ENCODE measurements around the gene SNTA1.
"Not testable (repeated sequence)": the region's sequence is repeated elsewhere in the genome, so short reads cannot be mapped to it uniquely, and the experiment has no call there.

The SNTA1 gene

DNA sequence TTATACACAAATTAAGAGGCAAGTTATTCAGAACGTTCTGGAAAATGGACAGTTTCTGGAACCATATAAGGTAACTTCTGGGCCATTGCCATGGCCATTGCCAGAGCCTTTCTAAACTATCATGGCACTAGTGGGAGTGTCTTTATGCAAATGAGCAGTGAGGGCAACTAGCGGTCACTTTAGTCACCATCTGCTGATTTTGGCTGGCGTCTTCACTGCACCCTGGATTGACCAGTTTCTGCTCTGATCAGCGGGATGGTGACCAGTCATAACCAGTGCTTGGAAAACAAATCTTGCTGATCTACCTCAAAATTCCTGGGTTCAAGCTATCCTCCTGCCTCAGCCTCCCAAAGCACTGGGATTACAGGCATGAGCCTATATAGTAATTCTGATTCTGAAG is 7.3 kb upstream of the SNTA1 start:
- Mint-ChIP-seq H3K4me3 (no peak overlapping the region), H3K4me1 (ENCODE audit: low read depth) (peaks cover 2% of the 10 kb centered on the region), H3K36me3 (ENCODE audit: low read depth) (no peaks in the 10 kb centered on the region), H3K27ac (no peak overlapping the region), H3K27me3 (ENCODE audit: low read depth) (peaks cover 3% of the 10 kb centered on the region), H3K9me3 (no peaks in the 10 kb centered on the region)
- DNase-seq (ENCODE audit: low spot score): no peak

DNA sequence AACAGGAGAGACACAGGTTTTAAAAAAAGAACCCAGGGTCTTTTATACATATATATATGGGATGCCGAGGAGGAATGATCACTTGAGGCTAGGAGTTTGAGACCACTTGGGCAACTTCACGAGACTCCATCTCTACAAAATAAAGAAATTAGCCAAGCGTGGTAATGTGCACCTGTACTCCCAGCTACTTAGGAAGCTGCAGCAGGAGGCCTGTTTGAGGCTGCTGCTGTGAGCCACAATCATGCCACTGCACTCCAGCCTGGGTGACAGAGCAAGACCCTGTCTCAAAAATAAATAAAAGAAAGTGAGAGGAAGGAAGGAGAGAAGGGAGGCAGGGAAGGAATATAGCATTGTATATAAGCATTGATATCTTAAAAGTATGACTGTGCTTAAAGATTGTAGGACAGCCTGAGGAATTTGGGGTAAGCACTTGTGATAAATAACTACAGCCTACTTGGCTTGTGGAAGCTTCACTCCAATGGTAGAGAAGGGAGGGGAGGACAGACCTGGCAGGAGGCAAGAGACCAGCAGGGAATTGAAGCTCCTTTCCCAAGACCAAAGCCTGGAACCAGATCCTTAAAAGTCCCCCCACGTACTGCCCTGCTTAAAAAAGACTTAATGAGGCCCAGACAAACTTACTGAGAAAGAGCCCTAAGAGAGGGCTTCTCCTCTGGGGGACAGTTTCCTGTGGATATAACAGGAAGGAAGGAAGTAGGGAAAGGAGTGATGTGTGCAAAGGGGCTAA is 2.5 kb upstream of the SNTA1 start:
- H3K27me3 Mint-ChIP-seq (ENCODE audit: low read depth): peaks cover 13% of the 10 kb centered on the region
- no peaks in the 10 kb centered on the region for H3K9me3 Mint-ChIP-seq
- peaks cover 10% of the 10 kb centered on the region for H3K4me1 Mint-ChIP-seq (ENCODE audit: low read depth)
- H3K36me3 Mint-ChIP-seq (ENCODE audit: low read depth): no peaks in the 10 kb centered on the region
- H3K4me3 Mint-ChIP-seq: no peak overlapping the region
- no peak for DNase-seq (ENCODE audit: low spot score)
- no peak overlapping the region for H3K27ac Mint-ChIP-seq

DNA sequence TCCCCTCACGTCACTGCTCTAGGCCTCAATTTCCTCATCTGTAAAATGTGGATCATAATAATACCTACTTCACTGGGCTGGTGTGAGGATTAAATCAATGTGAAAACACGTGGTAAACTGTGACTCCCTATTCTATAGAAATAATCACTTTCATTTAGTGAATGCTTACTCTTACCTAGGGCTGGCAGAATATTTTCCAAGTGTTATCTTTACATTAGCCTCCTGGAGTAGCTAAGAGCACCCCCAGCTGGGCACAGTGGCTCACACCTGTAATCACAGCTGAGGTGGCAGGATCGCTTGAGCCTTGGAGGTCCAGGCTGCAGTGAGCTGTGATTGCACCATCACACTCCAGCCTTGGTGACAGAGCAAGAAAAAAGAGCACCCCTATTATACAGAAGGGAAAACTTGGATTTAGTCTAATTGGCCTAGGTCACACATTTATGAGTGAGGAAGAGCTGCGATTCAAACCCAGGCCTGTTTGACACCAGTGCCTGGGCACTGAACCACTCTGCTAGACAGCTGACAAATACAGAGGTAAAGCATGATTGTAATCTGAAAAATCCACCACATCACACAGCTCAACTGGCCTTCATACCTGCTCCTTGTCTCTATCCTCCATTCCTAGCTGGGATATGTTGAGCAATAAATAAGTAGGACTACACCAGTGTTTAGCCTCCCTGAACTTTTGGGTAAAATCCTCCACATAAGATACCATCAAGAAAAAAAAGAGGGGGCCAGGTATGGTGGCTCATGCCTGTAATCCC is 1.4 kb upstream of the SNTA1 start:
- H3K4me3 Mint-ChIP-seq: peak overlapping the region; percentile 93
- H3K27ac Mint-ChIP-seq: peak overlapping the region; percentile 88
- no peaks in the 10 kb centered on the region for H3K36me3 Mint-ChIP-seq (ENCODE audit: low read depth)
- no peak for DNase-seq (ENCODE audit: low spot score)
- H3K27me3 Mint-ChIP-seq (ENCODE audit: low read depth): peaks cover 13% of the 10 kb centered on the region
- no peaks in the 10 kb centered on the region for H3K9me3 Mint-ChIP-seq
- H3K4me1 Mint-ChIP-seq (ENCODE audit: low read depth): peaks cover 10% of the 10 kb centered on the region

DNA sequence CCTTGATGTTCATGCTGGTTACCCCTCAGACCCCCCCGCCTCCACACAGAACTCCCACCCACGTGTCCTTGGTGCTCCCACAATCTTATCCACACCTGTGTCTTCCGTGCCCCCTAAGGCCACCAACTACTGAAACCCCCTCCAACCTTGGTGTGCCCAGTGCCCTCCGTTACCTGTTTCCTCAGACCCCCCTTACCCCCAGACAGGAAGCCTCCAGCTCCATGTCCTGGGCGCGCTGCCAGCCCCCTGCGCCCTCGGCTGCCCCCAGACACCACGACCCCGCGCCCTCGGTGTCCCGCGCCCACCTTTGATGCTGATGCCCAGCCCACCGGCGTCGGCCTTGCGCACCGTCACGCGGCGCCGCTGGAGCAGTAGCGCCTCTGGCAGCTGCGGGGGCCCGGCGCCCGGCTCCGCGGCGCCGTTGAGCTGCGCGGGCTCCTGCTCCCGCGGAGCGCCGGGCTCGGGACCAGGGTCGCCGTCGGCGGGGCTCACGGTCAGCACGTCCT is 504 bp downstream of the SNTA1 start:
- peaks cover 10% of the 10 kb centered on the region for H3K4me1 Mint-ChIP-seq (ENCODE audit: low read depth)
- no peaks in the 10 kb centered on the region for H3K36me3 Mint-ChIP-seq (ENCODE audit: low read depth)
- peaks cover 13% of the 10 kb centered on the region for H3K27me3 Mint-ChIP-seq (ENCODE audit: low read depth)
- no peaks in the 10 kb centered on the region for H3K9me3 Mint-ChIP-seq
- peak; percentile 19 for DNase-seq (ENCODE audit: low spot score)
- peak overlapping the region; percentile 77 for H3K4me3 Mint-ChIP-seq
- peak overlapping the region; percentile 31 for H3K27ac Mint-ChIP-seq

DNA sequence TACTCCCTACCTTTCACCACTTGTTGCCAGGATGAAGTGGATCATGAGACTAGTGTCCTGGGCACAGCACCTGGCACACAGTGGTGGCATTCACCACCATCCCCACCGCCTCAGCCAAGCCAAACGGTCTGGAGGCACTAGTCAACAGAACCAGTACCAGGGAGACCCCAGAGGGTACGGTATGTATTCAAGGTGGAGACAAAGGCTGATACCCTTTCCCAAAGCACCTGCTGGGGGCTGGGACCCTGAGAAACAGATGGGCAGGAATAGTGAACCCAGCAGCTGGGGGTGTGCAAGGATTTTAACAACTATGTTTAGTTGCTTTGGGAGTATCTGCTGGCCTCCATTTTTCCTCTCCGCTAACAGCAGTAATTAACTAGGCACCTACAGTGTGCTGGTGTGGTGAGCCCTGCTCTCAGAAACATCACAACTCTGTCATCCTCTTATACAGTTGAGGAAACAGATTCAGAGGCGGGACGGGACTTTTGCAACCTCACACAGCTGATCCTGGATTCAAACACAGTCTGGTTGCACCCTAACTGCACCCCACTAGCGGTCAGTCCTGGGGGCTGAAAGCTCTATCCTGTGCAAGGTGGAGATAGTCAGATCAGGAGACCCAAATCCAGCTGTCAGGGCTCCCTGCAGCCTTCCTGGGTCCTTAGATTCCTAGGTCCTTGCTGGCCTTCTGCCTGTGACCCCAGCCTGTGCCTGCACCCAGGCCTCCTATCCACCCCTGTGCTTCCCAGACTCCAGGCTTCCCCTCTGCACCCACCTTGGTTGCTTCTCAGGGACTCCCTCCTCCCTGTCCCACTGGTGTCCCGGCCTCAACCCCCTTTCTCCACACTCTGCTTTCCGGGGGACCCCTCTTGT is 1.2 kb downstream of the SNTA1 start:
- DNase-seq (ENCODE audit: low spot score): no peak
- H3K27ac Mint-ChIP-seq: peak overlapping the region; percentile 31
- peaks cover 13% of the 10 kb centered on the region for H3K27me3 Mint-ChIP-seq (ENCODE audit: low read depth)
- H3K36me3 Mint-ChIP-seq (ENCODE audit: low read depth): no peaks in the 10 kb centered on the region
- no peaks in the 10 kb centered on the region for H3K9me3 Mint-ChIP-seq
- H3K4me1 Mint-ChIP-seq (ENCODE audit: low read depth): peaks cover 10% of the 10 kb centered on the region
- peak overlapping the region; percentile 77 for H3K4me3 Mint-ChIP-seq

DNA sequence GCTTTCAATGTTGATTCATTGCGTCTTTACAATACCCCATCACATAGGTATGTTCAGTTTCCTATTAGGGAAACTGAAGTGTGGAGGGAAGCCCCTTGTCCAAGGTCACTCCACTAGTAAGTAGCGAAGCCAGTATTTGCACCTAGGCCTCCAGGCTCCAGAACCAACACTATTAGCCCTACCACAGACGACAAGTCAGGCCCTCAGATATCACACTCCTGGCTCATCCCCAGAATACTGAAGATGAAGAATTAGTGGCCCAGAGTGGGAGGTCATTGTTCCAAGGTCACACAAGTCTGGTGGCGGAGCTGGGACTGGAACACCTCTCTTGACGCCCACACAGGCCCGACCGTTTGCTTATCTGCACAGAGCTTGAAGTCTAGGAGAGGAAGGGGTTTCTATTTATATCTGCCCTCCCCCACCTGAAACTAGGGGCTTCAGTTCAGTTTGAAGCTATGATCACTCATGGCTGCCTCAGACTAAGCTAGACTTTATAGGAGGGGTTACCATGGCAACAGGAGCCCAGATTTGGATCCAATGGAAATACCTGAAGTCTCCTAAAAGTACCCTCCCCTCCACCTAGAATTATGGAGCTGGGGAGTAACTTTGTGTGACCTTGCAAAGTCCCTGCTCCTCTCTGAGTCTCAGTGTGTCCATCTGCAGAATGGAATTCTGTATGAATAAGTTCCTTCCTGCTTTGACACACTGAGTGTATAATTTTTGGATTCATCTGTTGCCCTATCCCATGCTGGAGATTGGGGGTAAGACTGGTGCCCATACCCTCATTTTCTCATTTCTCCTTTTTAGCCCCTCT is 2.2 kb downstream of the SNTA1 start:
- H3K27ac Mint-ChIP-seq: no peak overlapping the region
- no peaks in the 10 kb centered on the region for H3K36me3 Mint-ChIP-seq (ENCODE audit: low read depth)
- H3K4me3 Mint-ChIP-seq: no peak overlapping the region
- no peak for DNase-seq (ENCODE audit: low spot score)
- H3K9me3 Mint-ChIP-seq: no peaks in the 10 kb centered on the region
- peaks cover 9% of the 10 kb centered on the region for H3K4me1 Mint-ChIP-seq (ENCODE audit: low read depth)
- peaks cover 13% of the 10 kb centered on the region for H3K27me3 Mint-ChIP-seq (ENCODE audit: low read depth)

DNA sequence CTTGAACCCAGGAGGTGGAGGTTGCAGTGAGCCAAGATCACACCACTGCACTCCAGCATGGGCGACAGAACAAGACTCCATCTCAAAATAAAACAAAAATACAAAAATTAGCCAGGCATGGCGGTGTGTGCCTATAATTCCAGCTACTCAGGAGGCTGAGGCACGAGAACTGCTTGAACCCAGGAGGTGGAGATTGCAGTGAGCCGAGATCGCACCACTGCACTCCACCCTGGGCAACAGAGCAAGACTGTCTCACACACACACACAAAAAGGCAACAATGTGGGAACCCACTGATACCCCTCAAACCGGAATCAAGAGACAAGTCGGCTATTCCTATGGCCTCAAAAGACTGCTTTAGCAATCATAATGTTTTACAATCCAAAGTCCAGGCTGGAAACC is 3.0 kb downstream of the SNTA1 start:
- not testable (repeated sequence) for H3K4me3 Mint-ChIP-seq; H3K27ac Mint-ChIP-seq; H3K4me1 Mint-ChIP-seq (ENCODE audit: low read depth); H3K36me3 Mint-ChIP-seq (ENCODE audit: low read depth); H3K9me3 Mint-ChIP-seq; DNase-seq (ENCODE audit: low spot score)
- H3K27me3 Mint-ChIP-seq (ENCODE audit: low read depth): peaks cover 13% of the 10 kb centered on the region

DNA sequence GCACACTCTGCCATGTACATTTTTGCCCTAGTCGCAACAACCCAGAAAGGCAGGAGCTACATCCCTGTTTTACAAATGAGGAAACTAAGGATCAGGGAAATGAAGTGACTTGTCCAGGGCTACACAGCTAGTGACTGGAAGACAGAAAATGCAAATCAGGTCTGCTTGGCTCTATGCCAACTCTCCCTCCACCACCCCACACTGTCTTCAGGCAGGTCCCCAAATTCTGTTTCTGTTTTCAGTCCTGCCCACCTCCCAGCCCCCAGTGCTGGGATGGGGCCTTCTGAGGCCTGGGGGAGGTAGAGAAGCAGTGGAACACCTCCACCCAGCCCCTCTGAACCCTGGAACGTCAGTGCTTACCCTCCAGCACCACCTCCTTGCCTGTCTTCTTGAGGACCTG is 5.1 kb downstream of the SNTA1 start:
- H3K9me3 Mint-ChIP-seq: no peaks in the 10 kb centered on the region
- no peak overlapping the region for H3K4me3 Mint-ChIP-seq
- H3K36me3 Mint-ChIP-seq (ENCODE audit: low read depth): no peaks in the 10 kb centered on the region
- H3K27ac Mint-ChIP-seq: no peak overlapping the region
- no peak for DNase-seq (ENCODE audit: low spot score)
- H3K27me3 Mint-ChIP-seq (ENCODE audit: low read depth): peaks cover 13% of the 10 kb centered on the region
- no peaks in the 10 kb centered on the region for H3K4me1 Mint-ChIP-seq (ENCODE audit: low read depth)

DNA sequence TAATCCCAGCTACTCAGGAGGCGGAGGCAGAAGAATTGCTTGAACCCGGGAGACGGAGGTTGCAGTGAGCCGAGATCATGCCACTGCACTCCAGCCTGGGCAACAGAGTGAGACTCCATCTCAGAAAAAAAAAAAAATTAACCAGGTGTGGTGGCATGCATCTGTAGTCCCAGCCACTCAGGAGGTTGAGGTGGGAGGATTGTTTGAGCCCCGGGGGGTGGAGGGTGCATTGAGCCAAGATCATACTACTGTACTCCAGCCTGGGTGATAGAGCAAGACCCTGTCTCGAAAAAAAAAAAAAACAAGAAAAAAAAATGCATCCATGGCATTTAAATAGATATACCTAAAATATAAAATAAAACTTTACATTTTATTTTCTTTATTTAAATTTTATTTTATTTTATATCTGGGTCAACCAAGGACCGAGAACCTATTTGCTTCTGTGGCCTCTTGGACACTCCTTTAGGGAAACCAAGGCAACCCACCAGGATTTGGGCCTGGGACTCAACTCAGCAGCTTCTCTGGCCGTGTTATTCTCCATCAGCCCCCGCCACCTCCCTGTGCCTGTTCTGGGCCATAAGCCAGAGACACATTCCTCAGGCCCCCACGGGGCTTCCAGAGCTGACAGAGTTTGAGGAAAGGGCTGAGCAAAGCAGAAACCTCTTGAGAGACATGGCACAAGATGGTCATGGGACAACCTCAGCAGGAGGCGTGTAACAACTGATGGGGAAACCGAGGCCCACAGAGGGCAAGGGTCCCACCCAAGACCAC is 6.2 kb downstream of the SNTA1 start:
- Mint-ChIP-seq H3K9me3 (no peaks in the 10 kb centered on the region), H3K36me3 (ENCODE audit: low read depth) (no peaks in the 10 kb centered on the region), H3K4me1 (ENCODE audit: low read depth) (no peaks in the 10 kb centered on the region), H3K27me3 (ENCODE audit: low read depth) (peaks cover 6% of the 10 kb centered on the region), H3K27ac (no peak overlapping the region), H3K4me3 (no peak overlapping the region)
- DNase-seq (ENCODE audit: low spot score): no peak

DNA sequence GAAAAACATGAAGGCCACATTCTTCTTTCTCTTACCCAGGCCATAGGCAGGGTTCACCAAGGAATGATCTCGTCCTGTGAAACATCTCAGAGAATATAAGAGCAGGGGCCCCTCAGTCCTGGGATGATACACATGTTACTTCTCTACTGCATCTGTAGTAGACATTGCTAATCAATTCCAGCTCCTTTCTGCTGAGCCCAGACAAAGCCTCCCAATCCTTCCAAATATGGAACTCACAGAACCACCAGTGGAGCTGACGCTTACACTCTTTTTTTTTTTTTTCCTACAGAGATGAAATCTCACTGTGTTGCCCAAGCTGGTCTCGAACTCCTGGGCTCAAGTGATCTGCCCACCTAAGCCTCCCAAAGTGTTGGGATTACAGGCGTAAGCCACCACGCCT is 9.1 kb downstream of the SNTA1 start:
- no peaks in the 10 kb centered on the region for H3K36me3 Mint-ChIP-seq (ENCODE audit: low read depth)
- no peaks in the 10 kb centered on the region for H3K27me3 Mint-ChIP-seq (ENCODE audit: low read depth)
- no peaks in the 10 kb centered on the region for H3K4me1 Mint-ChIP-seq (ENCODE audit: low read depth)
- no peaks in the 10 kb centered on the region for H3K9me3 Mint-ChIP-seq
- H3K27ac Mint-ChIP-seq: no peak overlapping the region
- DNase-seq (ENCODE audit: low spot score): no peak
- H3K4me3 Mint-ChIP-seq: no peak overlapping the region

DNA sequence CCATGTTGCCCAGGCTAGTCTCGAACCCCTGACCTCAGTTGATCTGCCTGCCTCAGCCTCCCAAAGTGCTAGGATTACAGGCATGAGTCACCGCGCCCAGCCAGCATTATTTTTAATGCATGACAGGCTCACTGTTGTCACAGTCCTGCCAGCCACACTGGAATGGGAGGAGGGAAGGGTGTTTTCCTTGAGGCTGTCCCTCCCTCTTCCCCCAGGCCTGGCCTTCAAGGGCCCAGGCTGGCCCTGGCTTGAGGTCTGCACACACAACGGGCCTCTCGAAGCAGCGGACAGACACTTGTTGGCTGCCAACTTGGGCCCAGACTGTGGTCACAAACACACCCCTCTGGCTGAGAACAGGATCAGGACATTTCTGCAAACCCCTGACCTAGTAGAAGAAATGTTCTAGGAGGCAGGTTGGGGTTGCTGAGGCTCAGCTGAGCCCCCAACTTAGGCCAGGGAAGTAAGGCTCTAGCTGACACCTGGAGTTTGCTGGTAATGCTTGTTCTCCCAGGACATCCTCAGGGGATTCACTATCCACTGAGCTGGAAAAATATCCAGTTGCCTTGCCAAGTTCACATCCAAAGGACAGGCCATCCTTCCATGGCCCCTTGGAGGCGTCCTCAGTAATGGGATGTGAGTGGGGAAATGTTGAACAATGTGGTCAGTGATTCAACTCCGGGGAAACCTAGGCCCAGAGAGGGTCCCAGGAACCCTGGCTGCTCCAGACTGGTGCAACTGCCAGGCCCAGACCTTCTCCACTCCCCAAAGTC is 9.9 kb downstream of the SNTA1 start:
- Mint-ChIP-seq H3K4me3 (no peak overlapping the region), H3K27ac (no peak overlapping the region), H3K9me3 (no peaks in the 10 kb centered on the region), H3K4me1 (ENCODE audit: low read depth) (no peaks in the 10 kb centered on the region), H3K36me3 (ENCODE audit: low read depth) (no peaks in the 10 kb centered on the region), H3K27me3 (ENCODE audit: low read depth) (no peaks in the 10 kb centered on the region)
- no peak for DNase-seq (ENCODE audit: low spot score)

DNA sequence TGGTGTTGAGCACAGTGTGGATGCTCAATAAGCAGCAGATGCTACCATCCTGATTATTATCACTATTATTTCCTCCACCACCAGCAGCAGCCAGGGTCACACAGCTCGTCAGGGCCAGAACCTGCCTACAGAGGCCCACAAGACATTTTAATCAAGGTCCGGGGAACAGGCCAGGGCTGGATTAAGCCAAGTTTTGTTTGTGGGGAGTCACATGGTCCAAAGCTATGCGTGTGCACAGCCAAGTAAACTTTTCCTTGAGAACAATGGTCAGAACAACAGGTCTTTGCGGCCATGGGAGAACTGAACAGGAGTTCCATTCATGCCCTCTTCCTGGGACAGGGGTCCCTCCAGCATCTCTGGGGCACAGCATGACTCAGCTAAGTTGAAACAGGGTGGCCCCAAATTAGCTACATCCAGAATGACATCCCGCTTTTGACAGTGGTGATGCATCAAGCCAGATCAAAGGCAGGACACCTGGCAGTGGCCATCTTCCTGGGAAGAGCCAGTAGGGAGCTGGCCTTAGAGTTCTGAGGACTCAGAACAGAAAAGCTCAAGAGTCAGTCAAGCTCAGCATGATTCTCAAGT is 11.7 kb downstream of the SNTA1 start:
- Mint-ChIP-seq H3K4me1 (ENCODE audit: low read depth) (no peaks in the 10 kb centered on the region), H3K27ac (no peak overlapping the region), H3K36me3 (ENCODE audit: low read depth) (no peaks in the 10 kb centered on the region), H3K4me3 (no peak overlapping the region), H3K27me3 (ENCODE audit: low read depth) (no peaks in the 10 kb centered on the region), H3K9me3 (no peaks in the 10 kb centered on the region)
- DNase-seq (ENCODE audit: low spot score): no peak
